Loucy (cell line): Measurements from ENCODE around the gene SETBP1.

Experiments used
- H2AFZ ChIP-seq: fragments of 200-600 bp; sonication (generic); 2 replicates; pipeline ENCODE4 v1.6.0; 2016; ENCODE audit warnings: antibody characterized with exemption, mild to moderate bottlenecking, low read length, moderate library complexity
- H3F3A ChIP-seq: fragments of 200-600 bp; 2 replicates; pipeline ENCODE4 v1.6.0; 2016; ENCODE audit warnings: antibody characterized with exemption, low read depth, mild to moderate bottlenecking
- H3K27me3 ChIP-seq: fragments of 200-600 bp; sonication (generic); 2 replicates; pipeline ENCODE4 v1.6.1; 2014; ENCODE audit warnings: low read length, mild to moderate bottlenecking; ENCODE audit not compliant: insufficient read depth, poor library complexity, severe bottlenecking
- H3K36me3 ChIP-seq: fragments of 200-600 bp; sonication (generic); 2 replicates; pipeline ENCODE4 v1.6.1; 2016; ENCODE audit warnings: low read length; ENCODE audit not compliant: insufficient read depth
- H3K4me1 ChIP-seq: fragments of 200-600 bp; sonication (generic); 2 replicates; pipeline ENCODE4 v1.5.1; 2014; ENCODE audit warnings: low read length, mild to moderate bottlenecking; ENCODE audit not compliant: insufficient read depth, poor library complexity, severe bottlenecking
- H3K4me2 ChIP-seq: fragments of 200-600 bp; sonication (generic); 2 replicates; pipeline ENCODE4 v1.6.0; 2014; ENCODE audit warnings: antibody characterized with exemption, low read length, low read depth, mild to moderate bottlenecking; ENCODE audit not compliant: poor library complexity, severe bottlenecking
- H3K4me3 ChIP-seq: fragments of 200-600 bp; sonication (generic); 2 replicates; pipeline ENCODE4 v1.5.1; 2014; ENCODE audit warnings: low read length, mild to moderate bottlenecking, mixed read lengths; ENCODE audit not compliant: poor library complexity, severe bottlenecking
- H3K79me2 ChIP-seq: fragments of 200-600 bp; sonication (generic); 2 replicates; pipeline ENCODE4 v1.6.1; 2014; ENCODE audit warnings: low read length; ENCODE audit not compliant: insufficient read depth
- H3K9ac ChIP-seq: fragments of 200-600 bp; sonication (generic); 2 replicates; pipeline ENCODE4 v1.6.0; 2014; ENCODE audit warnings: mild to moderate bottlenecking, low read depth, low read length, moderate library complexity; ENCODE audit not compliant: poor library complexity, severe bottlenecking
- H3K9me2 ChIP-seq: fragments of 200-600 bp; sonication (generic); replicated peaks from 2 replicates; pipeline ENCODE4 v1.6.1; 2016; ENCODE audit warnings: low read depth, low read length, mixed read lengths
- H3K9me3 ChIP-seq: fragments of 200-600 bp; sonication (generic); 2 replicates; pipeline ENCODE4 v1.6.1; 2014; ENCODE audit warnings: mild to moderate bottlenecking, antibody characterized with exemption, low read length, low read depth; ENCODE audit not compliant: insufficient read depth
- H4K20me1 ChIP-seq: fragments of 200-600 bp; sonication (generic); 2 replicates; pipeline ENCODE4 v1.6.0; 2014; ENCODE audit warnings: antibody characterized with exemption, low read length, mild to moderate bottlenecking; ENCODE audit not compliant: insufficient read depth, poor library complexity, severe bottlenecking
- EZH2phosphoT487 ChIP-seq: fragments of 200-600 bp; IDR thresholded peaks from 2 replicates; pipeline ENCODE4 v1.6.1; 2018; ENCODE audit warnings: antibody characterized with exemption, mild to moderate bottlenecking, moderate library complexity, borderline replicate concordance
- TF ChIP-seq, protein P1 (sequence below): fragments of 200-600 bp; sonication (generic); conservative IDR thresholded peaks from 2 replicates; pipeline ENCODE4 v1.5.1; 2014; ENCODE audit warnings: mild to moderate bottlenecking, antibody characterized with exemption, low read length

The SETBP1 gene

DNA sequence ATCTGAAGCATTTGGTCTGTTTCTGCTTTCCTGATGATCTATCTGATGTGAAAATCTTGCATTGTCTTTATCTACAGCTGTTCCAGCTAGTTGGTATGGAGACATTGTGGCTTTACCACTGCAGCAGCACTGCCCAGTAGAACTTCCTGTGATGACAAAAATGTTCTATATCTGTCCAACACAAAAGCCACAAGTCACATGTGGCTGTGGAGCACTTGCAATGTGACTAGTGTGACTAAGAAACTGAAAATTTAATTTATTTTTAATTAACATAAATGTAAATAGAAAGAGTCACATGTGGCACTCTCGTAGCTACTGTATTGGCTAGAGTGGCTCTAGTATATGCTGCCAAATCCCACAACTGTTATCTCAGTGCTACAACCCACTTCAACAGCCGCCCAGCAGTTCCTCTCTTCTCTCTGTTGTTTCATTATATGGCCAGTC lies 425.7 kb downstream of the SETBP1 start:
- Histone ChIP-seq H3K36me3 (no peaks in the 10 kb centered on the region), H3K4me3 (peak overlapping the region; percentile 66), H3K79me2 (no peaks in the 10 kb centered on the region), H3K9me3 (no peaks in the 10 kb centered on the region), H3K4me2 (peak overlapping the region; percentile 88), H3F3A (peaks cover 20% of the 10 kb centered on the region), H3K9me2 (no peaks in the 10 kb centered on the region), H4K20me1 (no peaks in the 10 kb centered on the region), H3K9ac (peak overlapping the region; percentile 74), H3K4me1 (peaks cover 93% of the 10 kb centered on the region), H2AFZ (no peak overlapping the region), H3K27me3 (no peaks in the 10 kb centered on the region)
- TF ChIP-seq EZH2phosphoT487, result no peak; the same call in 1 of the 2 replicates
- TF ChIP-seq, protein P1, sequence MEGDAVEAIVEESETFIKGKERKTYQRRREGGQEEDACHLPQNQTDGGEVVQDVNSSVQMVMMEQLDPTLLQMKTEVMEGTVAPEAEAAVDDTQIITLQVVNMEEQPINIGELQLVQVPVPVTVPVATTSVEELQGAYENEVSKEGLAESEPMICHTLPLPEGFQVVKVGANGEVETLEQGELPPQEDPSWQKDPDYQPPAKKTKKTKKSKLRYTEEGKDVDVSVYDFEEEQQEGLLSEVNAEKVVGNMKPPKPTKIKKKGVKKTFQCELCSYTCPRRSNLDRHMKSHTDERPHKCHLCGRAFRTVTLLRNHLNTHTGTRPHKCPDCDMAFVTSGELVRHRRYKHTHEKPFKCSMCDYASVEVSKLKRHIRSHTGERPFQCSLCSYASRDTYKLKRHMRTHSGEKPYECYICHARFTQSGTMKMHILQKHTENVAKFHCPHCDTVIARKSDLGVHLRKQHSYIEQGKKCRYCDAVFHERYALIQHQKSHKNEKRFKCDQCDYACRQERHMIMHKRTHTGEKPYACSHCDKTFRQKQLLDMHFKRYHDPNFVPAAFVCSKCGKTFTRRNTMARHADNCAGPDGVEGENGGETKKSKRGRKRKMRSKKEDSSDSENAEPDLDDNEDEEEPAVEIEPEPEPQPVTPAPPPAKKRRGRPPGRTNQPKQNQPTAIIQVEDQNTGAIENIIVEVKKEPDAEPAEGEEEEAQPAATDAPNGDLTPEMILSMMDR, result no peak

DNA sequence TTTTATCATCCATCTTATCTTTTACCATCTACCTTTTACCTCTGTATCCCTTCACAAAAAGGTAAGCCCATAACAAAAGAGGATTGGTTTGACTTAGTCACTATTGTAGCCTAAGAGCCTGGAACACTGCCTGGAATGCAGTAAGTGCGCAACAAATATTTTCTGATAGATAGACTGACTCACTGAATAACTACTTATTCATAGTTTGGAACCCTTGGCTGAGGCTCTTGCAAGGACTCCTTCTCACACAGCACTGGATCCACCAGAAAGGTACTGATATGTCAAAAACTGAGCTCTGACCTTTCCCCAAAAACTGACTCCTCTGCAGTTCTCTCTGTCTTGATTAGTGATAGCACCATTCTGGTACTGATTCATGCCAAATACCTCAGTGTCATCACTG lies 426.7 kb downstream of the SETBP1 start:
- TF ChIP-seq, protein P1, result no peak
- TF ChIP-seq EZH2phosphoT487, result no peak
- H3K9me2 ChIP-seq, result no peaks in the 10 kb centered on the region
- H3K9me3 ChIP-seq, result peaks cover 2% of the 10 kb centered on the region; the same call in 1 of the 2 replicates
- H3K4me3 ChIP-seq, result peak overlapping the region; percentile 66
- peaks cover 82% of the 10 kb centered on the region for H3K4me1 ChIP-seq
- H3K9ac ChIP-seq, result peak overlapping the region; percentile 74
- H4K20me1 ChIP-seq, result no peaks in the 10 kb centered on the region
- no peaks in the 10 kb centered on the region for H3K79me2 ChIP-seq
- H3F3A ChIP-seq, result peaks cover 20% of the 10 kb centered on the region
- peak overlapping the region; percentile 88 for H3K4me2 ChIP-seq
- no peaks in the 10 kb centered on the region for H3K36me3 ChIP-seq
- H2AFZ ChIP-seq, result no peak overlapping the region
- no peaks in the 10 kb centered on the region for H3K27me3 ChIP-seq

DNA sequence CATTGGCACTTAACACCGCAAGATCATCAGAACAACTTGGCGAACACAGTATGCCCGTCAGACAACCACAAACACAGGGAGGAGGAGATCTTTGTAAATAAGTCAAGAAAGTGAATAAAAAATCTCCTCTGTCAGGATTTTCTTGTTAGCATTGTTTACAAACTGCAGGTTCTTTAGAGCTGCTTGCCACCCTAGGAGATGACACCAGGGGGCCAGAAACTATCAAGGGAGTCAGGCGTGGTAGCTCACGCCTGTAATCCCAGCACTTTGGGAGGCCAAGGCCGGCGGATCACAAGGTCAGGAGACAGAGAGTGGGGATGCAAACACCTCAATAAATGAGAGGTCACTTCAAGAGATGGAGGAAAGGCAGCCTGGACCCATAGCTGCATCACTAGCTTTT lies 428.1 kb downstream of the SETBP1 start:
- Histone ChIP-seq H3K4me1 (peaks cover 69% of the 10 kb centered on the region), H3K27me3 (no peaks in the 10 kb centered on the region), H3K9me3 (peaks cover 11% of the 10 kb centered on the region; the same call in 1 of the 2 replicates), H3F3A (peaks cover 20% of the 10 kb centered on the region), H3K79me2 (no peaks in the 10 kb centered on the region), H3K9ac (no peak overlapping the region), H4K20me1 (no peaks in the 10 kb centered on the region), H3K36me3 (no peaks in the 10 kb centered on the region), H3K9me2 (no peaks in the 10 kb centered on the region), H2AFZ (no peak overlapping the region), H3K4me2 (no peak overlapping the region), H3K4me3 (no peak overlapping the region)
- no peak for TF ChIP-seq EZH2phosphoT487
- TF ChIP-seq, protein P1, result peak; percentile 47
